Mucosa of gallbladder (tissue), 1 donor: ENCODE results near the gene CENPX. TPM values are rescaled to one million over a fixed set of nuclear protein-coding genes. Genes with fewer than 3 reads are reported as not detected.

Experiments used
- DNase-seq: peaks from one replicate; pipeline ENCODE4 v3.0.0-alpha.2; 2020; ENCODE audit warnings: low spot score
- total RNA-seq: library from RNA; stranded (reverse); gene quantifications from one replicate; pipeline ENCODE4 v1.2.1, GENCODE V29; 2021
- donor health status: DM: no; HTN: no; CAD: no.

CENPX gene
- total RNA-seq, 1 donor from 2014 or later = 43.4 TPM

GRCh38 chr17:82055023-82055964, 32.6 kb upstream of the CENPX start:
- no peak for DNase-seq

GRCh38 chr17:82054351-82055022, 31.8 kb upstream of the CENPX start:
- DNase-seq = no peak

- DNase-seq = no peak
Observed at GRCh38 chr17:82053556-82054263, 31.0 kb upstream of the CENPX start.

- DNase-seq = no peak
Observed at GRCh38 chr17:82053130-82053529, 30.5 kb upstream of the CENPX start.

- no peak for DNase-seq
Observed at GRCh38 chr17:82052638-82053059, 30.0 kb upstream of the CENPX start.

- peak; percentile 68 for DNase-seq
Observed at GRCh38 chr17:82051776-82052637, 29.3 kb upstream of the CENPX start, which contains the start of the genes GPS1 and RFNG. GPS1 (plus strand) TSS chr17:82051898; CDS start chr17:82051932, 34 bp downstream. RFNG (minus strand) TSS chr17:82051811; CDS start chr17:82051766, 45 bp downstream.

GRCh38 chr17:82050761-82051641, 28.3 kb upstream of the CENPX start:
- DNase-seq = no peak

- DNase-seq = no peak
Observed at GRCh38 chr17:82050152-82050760, 27.6 kb upstream of the CENPX start.

- no peak for DNase-seq
Observed at GRCh38 chr17:82049521-82049971, 26.9 kb upstream of the CENPX start.

- no peak for DNase-seq
Observed at GRCh38 chr17:82049106-82049505, 26.4 kb upstream of the CENPX start.

GRCh38 chr17:82048571-82048971, 25.9 kb upstream of the CENPX start:
- no peak for DNase-seq

GRCh38 chr17:82047914-82048570, 25.4 kb upstream of the CENPX start:
- DNase-seq = no peak

- no peak for DNase-seq
Observed at GRCh38 chr17:82047379-82047778, 24.7 kb upstream of the CENPX start.

GRCh38 chr17:82046903-82047302, 24.2 kb upstream of the CENPX start:
- no peak for DNase-seq

GRCh38 chr17:82045936-82046484, 23.3 kb upstream of the CENPX start:
- no peak for DNase-seq

GRCh38 chr17:82043507-82043906, 20.8 kb upstream of the CENPX start:
- DNase-seq = no peak

- no peak for DNase-seq
Observed at GRCh38 chr17:82042649-82043048, 20.0 kb upstream of the CENPX start.

- no peak for DNase-seq
Observed at GRCh38 chr17:82041144-82041814, 18.6 kb upstream of the CENPX start.
